GM12878 (cell line): Measurements from ENCODE around the gene PLCB4. TPM values are rescaled to one million over a fixed set of nuclear protein-coding genes. Genes with fewer than 3 reads are reported as not detected.

ENCODE experiments used
- ATAC-seq: fragments of 200-7000 bp; cut with Tn5 transposase; 3 replicates; pipeline ENCODE4 v1.9.1; 2020; ENCODE audit warnings: mild to moderate bottlenecking, moderate library complexity
- BruUV-seq: library from RNA; stranded (reverse); fragments of 400-500 nt; replicated peaks from 2 replicates; lab custom pipeline; 2021; lab: Mats Ljungman, UMichigan
- CTCF ChIA-PET: fragments of 300-600 bp; sonication (Branson Sonifier 250); formaldehyde crosslinking; extraction: SDS; loops from one replicate; lab custom pipeline; 2021; ENCODE audit warnings: inconsistent platforms; lab: Yijun Ruan, JAX
- POLR2A ChIA-PET: fragments of 350-600 bp; formaldehyde crosslinking; extraction: SDS; loops from one replicate; lab custom pipeline; 2021; ENCODE audit warnings: inconsistent platforms; lab: Charles Lee
- RAD21 ChIA-PET: fragments of 300-600 bp; sonication (Branson Sonifier 250); formaldehyde crosslinking; loops from one replicate; lab custom pipeline; 2023; ENCODE audit warnings: antibody characterized with exemption; ENCODE audit not compliant: unreplicated experiment; lab: Charles Lee
- SMC1A ChIA-PET: fragments of 300-600 bp; sonication (Branson Sonifier 250); formaldehyde crosslinking; loops from one replicate; lab custom pipeline; 2023; ENCODE audit not compliant: unreplicated experiment, uncharacterized antibody; lab: Charles Lee
- DNase-seq: peaks from one replicate; pipeline ENCODE4 v3.0.0-alpha.2; 2011; ENCODE audit warnings: low read depth, low spot score
- FAIRE-seq: peaks from 3 replicates; lab custom pipeline; 2011; peaks lifted over from hg19 to GRCh38; lab: Jason Lieb, UNC
- H2AFZ ChIP-seq: 2 replicates; pipeline ENCODE4 v1.6.0; 2011; ENCODE audit warnings: low read depth, low read length, control low read depth; ENCODE audit not compliant: control insufficient read depth
- H3K27ac ChIP-seq: 2 replicates; pipeline ENCODE4 v1.5.1; 2011; ENCODE audit warnings: control low read depth; ENCODE audit not compliant: control insufficient read depth, insufficient read depth
- H3K27me3 ChIP-seq, 2 experiments: replicated peaks in 1 of 2; 2 replicates each; pipeline versions ENCODE4 v1.6.0 to v1.6.1; 2011; ENCODE audit warnings: low read length in 1 of 2; ENCODE audit not compliant: control insufficient read depth in 2 of 2, insufficient read depth in 2 of 2
- H3K36me3 ChIP-seq, 2 experiments: 2 replicates each; pipeline ENCODE4 v1.5.1; 2011; ENCODE audit warnings: low read length in 1 of 2; ENCODE audit not compliant: control insufficient read depth in 2 of 2, insufficient read depth in 2 of 2
- H3K4me1 ChIP-seq: 2 replicates; pipeline ENCODE4 v1.6.1; 2011; ENCODE audit warnings: mild to moderate bottlenecking, low read length, moderate library complexity, mixed read lengths; ENCODE audit not compliant: control insufficient read depth, insufficient read depth
- H3K4me2 ChIP-seq: 2 replicates; pipeline ENCODE4 v1.6.0; 2011; ENCODE audit warnings: control low read depth; ENCODE audit not compliant: control insufficient read depth, insufficient read depth
- H3K4me3 ChIP-seq: fragments of 200-600 bp; sonication (generic); 2 replicates; pipeline ENCODE4 v1.5.1; 2016
- H3K79me2 ChIP-seq: 2 replicates; pipeline ENCODE4 v1.6.0; 2011; ENCODE audit warnings: low read length; ENCODE audit not compliant: control insufficient read depth, insufficient read depth
- H3K9ac ChIP-seq: 2 replicates; pipeline ENCODE4 v1.8.0; 2011; ENCODE audit warnings: low read length, control low read depth, mixed read lengths; ENCODE audit not compliant: control insufficient read depth, insufficient read depth
- H3K9me3 ChIP-seq: replicated peaks from 3 replicates; pipeline ENCODE4 v1.5.1; 2011; ENCODE audit warnings: mild to moderate bottlenecking, low read length; ENCODE audit not compliant: control insufficient read depth, insufficient read depth
- H4K20me1 ChIP-seq: 2 replicates; pipeline ENCODE4 v1.6.0; 2011; ENCODE audit not compliant: control insufficient read depth, insufficient read depth
- CHD2 ChIP-seq: IDR thresholded peaks from 2 replicates; pipeline ENCODE4 v1.6.1; 2011; ENCODE audit warnings: low read depth, low read length, improper control_type of control experiment, borderline replicate concordance
- CHD4 ChIP-seq: fragments of 200-600 bp; sonication (generic); IDR thresholded peaks from 2 replicates; pipeline ENCODE4 v1.6.1; 2016; ENCODE audit warnings: mild to moderate bottlenecking
- HDGF ChIP-seq: fragments of 450-650 bp; IDR thresholded peaks from 2 replicates; pipeline ENCODE4 v1.6.1; 2016; ENCODE audit warnings: antibody characterized with exemption
- IKZF2 ChIP-seq, 2 experiments: fragments of 450-650 bp; IDR thresholded peaks; 2 replicates each; pipeline ENCODE4 v1.6.1; 2017; ENCODE audit warnings: mild to moderate bottlenecking in 2 of 2, moderate library complexity in 2 of 2
- KDM1A ChIP-seq: fragments of 200-600 bp; sonication (generic); IDR thresholded peaks from 2 replicates; pipeline ENCODE4 v1.6.1; 2016; ENCODE audit warnings: borderline replicate concordance
- MXI1 ChIP-seq: fragments of 150-350 bp; IDR thresholded peaks from 2 replicates; pipeline ENCODE4 v1.6.1; 2011; ENCODE audit warnings: low read depth, mild to moderate bottlenecking, inconsistent platforms, low read length, improper control_type of control experiment
- NFXL1 ChIP-seq: fragments of 450-650 bp; IDR thresholded peaks from 2 replicates; pipeline ENCODE4 v1.6.1; 2017; ENCODE audit warnings: antibody characterized with exemption, mild to moderate bottlenecking, borderline replicate concordance
- POLR2AphosphoS2 ChIP-seq: IDR thresholded peaks from 2 replicates; pipeline ENCODE4 v1.6.1; 2011; ENCODE audit warnings: low read depth, mild to moderate bottlenecking, low read length, improper control_type of control experiment, moderate library complexity
- POU2F2 ChIP-seq: IDR thresholded peaks from 3 replicates; pipeline ENCODE4 v1.6.1; 2011; ENCODE audit warnings: low read depth, mild to moderate bottlenecking, low read length, borderline replicate concordance
- RAD51 ChIP-seq: fragments of 450-650 bp; IDR thresholded peaks from 2 replicates; pipeline ENCODE4 v1.6.1; 2016; ENCODE audit warnings: moderate library complexity, mild to moderate bottlenecking, inconsistent platforms
- RFX5 ChIP-seq: IDR thresholded peaks from 2 replicates; pipeline ENCODE4 v1.6.1; 2011; ENCODE audit warnings: low read depth, low read length, improper control_type of control experiment
- SMARCA5 ChIP-seq: fragments of 450-650 bp; IDR thresholded peaks from 2 replicates; pipeline ENCODE4 v1.6.1; 2017; ENCODE audit warnings: mild to moderate bottlenecking
- TARDBP ChIP-seq: IDR thresholded peaks from 2 replicates; pipeline ENCODE4 v1.6.1; 2016; ENCODE audit warnings: borderline replicate concordance
- ZBED1 ChIP-seq: IDR thresholded peaks from 2 replicates; pipeline ENCODE4 v1.6.1; 2016; ENCODE audit warnings: borderline replicate concordance
- ZNF274 ChIP-seq: IDR thresholded peaks from one replicate; pipeline ENCODE4 v1.8.0; 2011; ENCODE audit not compliant: insufficient read length, insufficient read depth
- WGBS: methylation state at CpG from one replicate; pipeline ENCODE4 v1.1.6; 2016; ENCODE audit warnings: low lambda C conversion rate; ENCODE audit not compliant: insufficient replicate concordance, insufficient coverage; ENCODE audit errors: missing lambda C conversion rate; 5-methylcytosine and 5-hydroxymethylcytosine counted together
- in situ Hi-C: fragments of 300-500 bp; cut with MboI; formaldehyde crosslinking; loops from 9 replicates; pipeline ENCODE4 v1.14.3; 2018; ENCODE audit warnings: mixed read lengths
- intact Hi-C: fragments of 100-400 bp; cut with micrococcal nuclease; formaldehyde crosslinking; loops from one replicate; pipeline ENCODE4 v1.14.2; 2022; ENCODE audit not compliant: unreplicated experiment
- polyA plus RNA-seq, 11 experiments: library from polyadenylated mRNA; depleted of rRNA in 4 of 11; unstranded in 6 of 11; stranded (reverse) in 5 of 11; fragments of >200 nt; fragmentation: Nextera tagmentation in 4 of 11; fragmentation: Illumina TruSeq in 1 of 11; extraction: Ambion mirVana in 4 of 11; extraction: Trizol in 1 of 11; gene quantifications; 1 replicate in 1 of 11; 2 replicates in 10 of 11; pipeline versions ENCODE4 v1.2.1 to v1.2.3, GENCODE V29; 2011 to 2016; ENCODE audit warnings: inconsistent platforms in 2 of 11, missing spikeins in 2 of 11, low read depth in 1 of 11
- total RNA-seq, 4 experiments: library from RNA; depleted of rRNA in 3 of 4; stranded (reverse); fragments of >200 nt in 3 of 4; fragmentation: Illumina TruSeq in 1 of 4; extraction: Trizol in 1 of 4; gene quantifications; 2 replicates each; pipeline versions ENCODE4 v1.2.1 to v1.2.3, GENCODE V29; 2013 to 2021
- TF ChIP-seq, protein P1 (sequence below): IDR thresholded peaks from 2 replicates; pipeline ENCODE4 v1.6.1; 2011; ENCODE audit warnings: mild to moderate bottlenecking, low read depth, low read length, moderate library complexity; ENCODE audit not compliant: insufficient replicate concordance
- TF ChIP-seq, protein P2 (sequence below): fragments of 450-650 bp; IDR thresholded peaks from 2 replicates; pipeline ENCODE4 v1.6.1; 2017; ENCODE audit warnings: mild to moderate bottlenecking, moderate library complexity

PLCB4 gene
- total and polyA plus RNA-seq, 10 of the 15 experiments (the other 5 are each of a cell fraction or from before 2014, with no cell fraction given): not detected

DNA sequence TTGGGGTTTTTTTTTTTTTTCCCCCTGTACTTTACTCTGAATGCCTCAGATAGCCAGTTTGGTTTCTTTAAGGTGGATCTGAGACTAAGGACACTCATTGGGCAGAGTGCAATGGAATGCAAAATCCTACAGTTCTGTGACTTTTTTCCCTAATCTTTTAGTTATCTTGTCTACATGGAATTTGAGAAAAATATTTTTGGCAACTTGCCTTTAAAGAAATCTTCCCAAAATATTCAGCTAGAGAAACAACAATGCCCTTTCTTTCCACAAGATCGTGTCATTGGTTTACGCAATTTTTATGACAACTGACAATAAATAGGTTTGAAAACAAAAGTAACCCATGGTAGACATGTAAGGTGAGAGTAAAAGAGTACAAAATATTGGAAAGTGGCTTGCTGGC, 273.8 kb downstream of the PLCB4 start:
- WGBS: 30% methylated on average over 2 of the region's 2 CpGs
- no peak overlapping the region for H2AFZ ChIP-seq
- CTCF ChIA-PET: no interaction called here
- no peaks in the 10 kb centered on the region for H3K36me3 ChIP-seq
- no peaks in the 10 kb centered on the region; a peak in 2 of 4 replicates for H3K27me3 ChIP-seq
- SMC1A ChIA-PET: no interaction called here
- H3K9ac ChIP-seq: no peak overlapping the region
- POLR2A ChIA-PET: no interaction called here
- in situ Hi-C loops (no loop called here), intact Hi-C loops (no loop called here)
- H4K20me1 ChIP-seq: no peaks in the 10 kb centered on the region
- ATAC-seq: no peak
- no peak for DNase-seq
- no peaks in the 10 kb centered on the region for H3K79me2 ChIP-seq
- no peaks in the 10 kb centered on the region for H3K4me1 ChIP-seq
- H3K4me3 ChIP-seq: no peak overlapping the region
- H3K9me3 ChIP-seq: no peaks in the 10 kb centered on the region
- RAD21 ChIA-PET: no interaction called here
- FAIRE-seq: no peak
- TF ChIP-seq ZBED1: no peak
- no peak for TF ChIP-seq POU2F2
- no peak for TF ChIP-seq ZNF274
- TF ChIP-seq HDGF: no peak
- TF ChIP-seq TARDBP: no peak
- no peak for TF ChIP-seq CHD2
- no peak for TF ChIP-seq NFXL1
- no peak for TF ChIP-seq IKZF2 (IDR thresholded peaks at IDR 0.05)
- no peak for TF ChIP-seq CHD4
- no peak for TF ChIP-seq POLR2AphosphoS2
- TF ChIP-seq, protein P1, sequence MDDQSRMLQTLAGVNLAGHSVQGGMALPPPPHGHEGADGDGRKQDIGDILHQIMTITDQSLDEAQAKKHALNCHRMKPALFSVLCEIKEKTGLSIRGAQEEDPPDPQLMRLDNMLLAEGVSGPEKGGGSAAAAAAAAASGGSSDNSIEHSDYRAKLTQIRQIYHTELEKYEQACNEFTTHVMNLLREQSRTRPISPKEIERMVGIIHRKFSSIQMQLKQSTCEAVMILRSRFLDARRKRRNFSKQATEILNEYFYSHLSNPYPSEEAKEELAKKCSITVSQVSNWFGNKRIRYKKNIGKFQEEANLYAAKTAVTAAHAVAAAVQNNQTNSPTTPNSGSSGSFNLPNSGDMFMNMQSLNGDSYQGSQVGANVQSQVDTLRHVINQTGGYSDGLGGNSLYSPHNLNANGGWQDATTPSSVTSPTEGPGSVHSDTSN: no peak
- TF ChIP-seq, protein P2, sequence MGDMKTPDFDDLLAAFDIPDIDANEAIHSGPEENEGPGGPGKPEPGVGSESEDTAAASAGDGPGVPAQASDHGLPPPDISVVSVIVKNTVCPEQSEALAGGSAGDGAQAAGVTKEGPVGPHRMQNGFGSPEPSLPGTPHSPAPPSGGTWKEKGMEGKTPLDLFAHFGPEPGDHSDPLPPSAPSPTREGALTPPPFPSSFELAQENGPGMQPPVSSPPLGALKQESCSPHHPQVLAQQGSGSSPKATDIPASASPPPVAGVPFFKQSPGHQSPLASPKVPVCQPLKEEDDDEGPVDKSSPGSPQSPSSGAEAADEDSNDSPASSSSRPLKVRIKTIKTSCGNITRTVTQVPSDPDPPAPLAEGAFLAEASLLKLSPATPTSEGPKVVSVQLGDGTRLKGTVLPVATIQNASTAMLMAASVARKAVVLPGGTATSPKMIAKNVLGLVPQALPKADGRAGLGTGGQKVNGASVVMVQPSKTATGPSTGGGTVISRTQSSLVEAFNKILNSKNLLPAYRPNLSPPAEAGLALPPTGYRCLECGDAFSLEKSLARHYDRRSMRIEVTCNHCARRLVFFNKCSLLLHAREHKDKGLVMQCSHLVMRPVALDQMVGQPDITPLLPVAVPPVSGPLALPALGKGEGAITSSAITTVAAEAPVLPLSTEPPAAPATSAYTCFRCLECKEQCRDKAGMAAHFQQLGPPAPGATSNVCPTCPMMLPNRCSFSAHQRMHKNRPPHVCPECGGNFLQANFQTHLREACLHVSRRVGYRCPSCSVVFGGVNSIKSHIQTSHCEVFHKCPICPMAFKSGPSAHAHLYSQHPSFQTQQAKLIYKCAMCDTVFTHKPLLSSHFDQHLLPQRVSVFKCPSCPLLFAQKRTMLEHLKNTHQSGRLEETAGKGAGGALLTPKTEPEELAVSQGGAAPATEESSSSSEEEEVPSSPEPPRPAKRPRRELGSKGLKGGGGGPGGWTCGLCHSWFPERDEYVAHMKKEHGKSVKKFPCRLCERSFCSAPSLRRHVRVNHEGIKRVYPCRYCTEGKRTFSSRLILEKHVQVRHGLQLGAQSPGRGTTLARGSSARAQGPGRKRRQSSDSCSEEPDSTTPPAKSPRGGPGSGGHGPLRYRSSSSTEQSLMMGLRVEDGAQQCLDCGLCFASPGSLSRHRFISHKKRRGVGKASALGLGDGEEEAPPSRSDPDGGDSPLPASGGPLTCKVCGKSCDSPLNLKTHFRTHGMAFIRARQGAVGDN: no peak
- no peak for TF ChIP-seq MXI1
- TF ChIP-seq RFX5: no peak
- TF ChIP-seq KDM1A: no peak
- no peak for TF ChIP-seq SMARCA5
- TF ChIP-seq RAD51: no peak
- no TSS peak for BruUV-seq
- H3K27ac ChIP-seq: no peak overlapping the region
- H3K4me2 ChIP-seq: no peak overlapping the region
